NB4 (cell line): Measurements from ENCODE around the gene CABP4.
A peak's percentile ranks its signal among the peaks of the same experiment; 100 is the strongest.

Source experiments
- DNase-seq: peaks from one replicate; pipeline ENCODE4 v3.0.0; 2010; ENCODE audit warnings: low read depth
- H3K4me3 ChIP-seq: one replicate; pipeline ENCODE4 v1.5.1; 2011; ENCODE audit warnings: mild to moderate bottlenecking, low read depth, low read length, moderate library complexity
- CTCF ChIP-seq: IDR thresholded peaks from one replicate; pipeline ENCODE4 v1.5.1; 2012; ENCODE audit warnings: low read depth, low read length
- MYC ChIP-seq: IDR thresholded peaks from 2 replicates; pipeline ENCODE4 v1.6.1; 2011; ENCODE audit warnings: low read depth, low read length
- POLR2A ChIP-seq: IDR thresholded peaks from 2 replicates; pipeline ENCODE4 v1.6.1; 2011; ENCODE audit warnings: mild to moderate bottlenecking; ENCODE audit not compliant: insufficient read length; ENCODE audit errors: extremely low read depth
- TF ChIP-seq, protein P1 (sequence below): IDR thresholded peaks from 2 replicates; pipeline ENCODE4 v1.6.1; 2011; ENCODE audit warnings: low read depth, low read length

CABP4 gene

DNA sequence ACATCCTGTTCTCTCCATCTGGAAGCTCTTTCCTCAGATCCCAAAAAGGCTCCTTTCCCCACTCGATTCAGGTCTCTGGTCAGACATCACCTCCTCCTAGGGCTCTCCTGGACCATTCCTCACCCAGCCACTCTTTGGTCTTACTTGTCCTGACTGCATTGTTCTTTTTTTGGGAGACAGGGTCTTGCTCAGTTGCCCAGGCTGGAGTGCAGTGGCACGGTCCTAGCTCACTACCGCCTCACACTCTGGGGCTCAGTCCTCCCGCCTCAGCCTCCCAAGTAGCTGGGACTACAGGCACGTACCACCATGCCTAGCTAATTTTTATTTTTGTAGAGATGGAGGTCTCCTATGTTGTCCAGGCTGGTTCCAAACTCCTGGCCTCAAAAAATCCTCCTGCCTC, 9.6 kb upstream of the CABP4 start:
- DNase-seq = no peak
- no peak overlapping the region for H3K4me3 ChIP-seq
- no peak for TF ChIP-seq CTCF
- TF ChIP-seq, protein P1, sequence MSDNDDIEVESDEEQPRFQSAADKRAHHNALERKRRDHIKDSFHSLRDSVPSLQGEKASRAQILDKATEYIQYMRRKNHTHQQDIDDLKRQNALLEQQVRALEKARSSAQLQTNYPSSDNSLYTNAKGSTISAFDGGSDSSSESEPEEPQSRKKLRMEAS = no peak
- TF ChIP-seq POLR2A = peak; percentile 3

- DNase-seq = no peak
- TF ChIP-seq POLR2A = no peak
- TF ChIP-seq, protein P1 = no peak
- TF ChIP-seq CTCF = no peak
- no peak for TF ChIP-seq MYC
- no peak overlapping the region for H3K4me3 ChIP-seq
These were observed 6.9 kb upstream of the CABP4 start for GRCh38 chr11:67448220-67448609.

GRCh38 chr11:67449116-67449844, 5.9 kb upstream of the CABP4 start:
- DNase-seq = peak; percentile 51
- no peak for TF ChIP-seq MYC
- H3K4me3 ChIP-seq = no peak overlapping the region

GRCh38 chr11:67450796-67451657, 4.1 kb upstream of the CABP4 start:
- TF ChIP-seq, protein P1 = no peak
- H3K4me3 ChIP-seq = no peak overlapping the region
- DNase-seq = no peak

DNA sequence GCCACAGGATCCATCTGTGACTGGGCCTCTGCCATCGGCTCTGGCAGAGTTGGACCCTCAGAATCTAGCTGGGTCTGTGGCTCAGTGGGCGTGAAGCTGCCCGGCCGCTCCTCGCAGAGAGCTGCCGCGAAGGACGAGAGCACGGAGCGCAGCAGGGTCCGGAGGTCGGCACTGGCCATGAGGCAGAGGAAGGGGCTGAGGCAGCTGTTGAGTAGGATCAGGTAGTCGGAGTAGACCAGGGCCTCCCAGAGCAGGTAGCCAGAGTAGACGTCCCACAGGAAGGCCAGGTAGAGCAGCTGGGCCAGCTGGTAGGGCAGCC, 3.5 kb upstream of the CABP4 start:
- TF ChIP-seq CTCF (no peak), POLR2A (no peak), MYC (no peak)
- TF ChIP-seq, protein P1 = no peak
- DNase-seq = no peak
- H3K4me3 ChIP-seq = no peak overlapping the region

- H3K4me3 ChIP-seq = no peak within 1 kb of the TSS
- TF ChIP-seq, protein P1 = no peak
- TF ChIP-seq POLR2A (no peak), CTCF (no peak), MYC (no peak)
- DNase-seq = no peak
These were observed 2.8 kb upstream of the CABP4 start, which contains the start of gene GPR152 for GRCh38 chr11:67452141-67452952. Gene GPR152, minus strand, starts transcription at chr11:67452729. Its CDS starts 5 bp downstream, at chr11:67452724.
